Neural progenitor cell (in vitro differentiated cells): ENCODE measurements around the gene WWTR1.

ENCODE experiments used
- EZH2 ChIP-seq: fragments of 200-600 bp; sonication (generic); IDR thresholded peaks from 2 replicates; pipeline ENCODE4 v1.6.1; 2017; ENCODE audit warnings: antibody characterized with exemption, mild to moderate bottlenecking, moderate library complexity
- TF ChIP-seq, protein P1 (sequence below): fragments of 200-600 bp; sonication (generic); IDR thresholded peaks from 2 replicates; pipeline ENCODE4 v1.5.1; 2017; ENCODE audit warnings: antibody characterized with exemption, mild to moderate bottlenecking

DNA sequence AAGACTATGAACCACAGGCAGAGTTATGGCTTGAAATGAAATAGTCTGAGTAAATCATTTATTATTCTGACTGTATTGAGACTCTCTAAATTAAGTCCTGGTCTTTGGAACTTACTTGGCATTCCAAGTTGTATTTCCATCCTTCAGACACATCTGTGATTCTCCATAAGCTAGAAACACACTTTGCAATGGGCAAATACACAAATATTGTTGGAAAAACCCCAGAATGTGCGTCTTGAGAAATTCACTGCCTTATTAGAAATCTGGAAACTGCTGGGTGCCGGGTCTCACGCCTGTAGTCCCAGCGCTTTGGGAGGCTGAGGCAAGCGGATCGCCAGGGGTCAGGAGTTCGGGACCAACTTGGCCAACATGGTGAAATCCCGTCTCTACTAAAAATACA, 87.8 kb downstream of the WWTR1 start:
- TF ChIP-seq, protein P1, sequence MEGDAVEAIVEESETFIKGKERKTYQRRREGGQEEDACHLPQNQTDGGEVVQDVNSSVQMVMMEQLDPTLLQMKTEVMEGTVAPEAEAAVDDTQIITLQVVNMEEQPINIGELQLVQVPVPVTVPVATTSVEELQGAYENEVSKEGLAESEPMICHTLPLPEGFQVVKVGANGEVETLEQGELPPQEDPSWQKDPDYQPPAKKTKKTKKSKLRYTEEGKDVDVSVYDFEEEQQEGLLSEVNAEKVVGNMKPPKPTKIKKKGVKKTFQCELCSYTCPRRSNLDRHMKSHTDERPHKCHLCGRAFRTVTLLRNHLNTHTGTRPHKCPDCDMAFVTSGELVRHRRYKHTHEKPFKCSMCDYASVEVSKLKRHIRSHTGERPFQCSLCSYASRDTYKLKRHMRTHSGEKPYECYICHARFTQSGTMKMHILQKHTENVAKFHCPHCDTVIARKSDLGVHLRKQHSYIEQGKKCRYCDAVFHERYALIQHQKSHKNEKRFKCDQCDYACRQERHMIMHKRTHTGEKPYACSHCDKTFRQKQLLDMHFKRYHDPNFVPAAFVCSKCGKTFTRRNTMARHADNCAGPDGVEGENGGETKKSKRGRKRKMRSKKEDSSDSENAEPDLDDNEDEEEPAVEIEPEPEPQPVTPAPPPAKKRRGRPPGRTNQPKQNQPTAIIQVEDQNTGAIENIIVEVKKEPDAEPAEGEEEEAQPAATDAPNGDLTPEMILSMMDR: no peak
- TF ChIP-seq EZH2: no peak
